MM.1S (cell line): ENCODE results near the gene MYH6.

ENCODE experiments used
- DNase-seq: peaks from one replicate; pipeline ENCODE4 v3.0.0-alpha.2; 2015
- H2AFZ ChIP-seq: fragments of 300-600 bp; sonication (generic); 2 replicates; pipeline ENCODE4 v1.6.0; 2016; ENCODE audit warnings: antibody characterized with exemption, low read length
- H3F3A ChIP-seq: fragments of 300-600 bp; sonication (generic); 2 replicates; pipeline ENCODE4 v1.6.1; 2016; ENCODE audit warnings: mild to moderate bottlenecking, antibody characterized with exemption, low read length, moderate library complexity, mixed read lengths; ENCODE audit not compliant: insufficient read depth
- H3K27ac ChIP-seq: fragments of 300-600 bp; sonication (generic); 2 replicates; pipeline ENCODE4 v1.5.1; 2016; ENCODE audit warnings: mild to moderate bottlenecking, low read length
- H3K27me3 ChIP-seq: fragments of 300-600 bp; sonication (generic); replicated peaks from 2 replicates; pipeline ENCODE4 v1.6.0; 2016; ENCODE audit warnings: low read length; ENCODE audit not compliant: insufficient read depth
- H3K36me3 ChIP-seq: fragments of 300-600 bp; sonication (generic); replicated peaks from 2 replicates; pipeline ENCODE4 v1.6.1; 2016; ENCODE audit warnings: mild to moderate bottlenecking, low read length, mixed read lengths; ENCODE audit not compliant: insufficient read depth
- H3K4me1 ChIP-seq: fragments of 300-600 bp; sonication (generic); 2 replicates; pipeline ENCODE4 v1.6.1; 2016; ENCODE audit warnings: low read length, mixed read lengths
- H3K4me2 ChIP-seq: fragments of 300-600 bp; sonication (generic); 2 replicates; pipeline ENCODE4 v1.6.0; 2016; ENCODE audit warnings: low read depth, low read length
- H3K4me3 ChIP-seq: fragments of 300-600 bp; sonication (generic); 2 replicates; pipeline ENCODE4 v1.5.1; 2016; ENCODE audit warnings: low read length, mixed read lengths
- H3K79me2 ChIP-seq: fragments of 300-600 bp; sonication (generic); 2 replicates; pipeline ENCODE4 v1.6.1; 2016; ENCODE audit warnings: mixed run types, low read length, mixed read lengths
- H3K9ac ChIP-seq: fragments of 300-600 bp; sonication (generic); 2 replicates; pipeline ENCODE4 v1.6.1; 2016; ENCODE audit warnings: low read length, mixed read lengths
- H3K9me2 ChIP-seq: fragments of 300-600 bp; sonication (generic); replicated peaks from 2 replicates; pipeline ENCODE4 v1.6.1; 2016; ENCODE audit warnings: mild to moderate bottlenecking, low read length, mixed read lengths; ENCODE audit not compliant: insufficient read depth
- H3K9me3 ChIP-seq: fragments of 300-600 bp; sonication (generic); replicated peaks from 2 replicates; pipeline ENCODE4 v1.6.1; 2016; ENCODE audit warnings: mild to moderate bottlenecking, low read length, mixed read lengths; ENCODE audit not compliant: insufficient read depth
- H4K20me1 ChIP-seq: fragments of 300-600 bp; sonication (generic); 2 replicates; pipeline ENCODE4 v1.6.1; 2016; ENCODE audit warnings: mild to moderate bottlenecking, low read length, moderate library complexity, mixed read lengths; ENCODE audit not compliant: insufficient read depth
- EZH2 ChIP-seq: fragments of 300-600 bp; sonication (generic); optimal IDR thresholded peaks from 2 replicates; pipeline ENCODE3; 2017; ENCODE audit warnings: low read depth, mild to moderate bottlenecking, antibody characterized with exemption, low read length, mixed read lengths
- EZH2phosphoT487 ChIP-seq: fragments of 300-600 bp; sonication (generic); IDR thresholded peaks from 2 replicates; pipeline ENCODE4 v1.6.1; 2018; ENCODE audit warnings: antibody characterized with exemption, low read length
- TF ChIP-seq, protein P1 (sequence below): fragments of 300-600 bp; sonication (generic); IDR thresholded peaks from 2 replicates; pipeline ENCODE4 v1.5.1; 2016; ENCODE audit warnings: antibody characterized with exemption, low read length, mixed read lengths

MYH6 gene

GRCh38 chr14:23399136-23399535, 8.9 kb downstream of the MYH6 start:
- Histone ChIP-seq H4K20me1 (no peaks in the 10 kb centered on the region), H3K9me3 (no peaks in the 10 kb centered on the region), H2AFZ (no peak overlapping the region), H3K4me3 (no peak overlapping the region), H3K4me1 (no peaks in the 10 kb centered on the region), H3F3A (no peaks in the 10 kb centered on the region), H3K79me2 (no peaks in the 10 kb centered on the region), H3K9me2 (no peaks in the 10 kb centered on the region), H3K27me3 (peaks cover 9% of the 10 kb centered on the region), H3K4me2 (no peak overlapping the region), H3K27ac (no peak overlapping the region), H3K36me3 (no peaks in the 10 kb centered on the region), H3K9ac (no peak overlapping the region)
- no peak for DNase-seq
- TF ChIP-seq, protein P1, sequence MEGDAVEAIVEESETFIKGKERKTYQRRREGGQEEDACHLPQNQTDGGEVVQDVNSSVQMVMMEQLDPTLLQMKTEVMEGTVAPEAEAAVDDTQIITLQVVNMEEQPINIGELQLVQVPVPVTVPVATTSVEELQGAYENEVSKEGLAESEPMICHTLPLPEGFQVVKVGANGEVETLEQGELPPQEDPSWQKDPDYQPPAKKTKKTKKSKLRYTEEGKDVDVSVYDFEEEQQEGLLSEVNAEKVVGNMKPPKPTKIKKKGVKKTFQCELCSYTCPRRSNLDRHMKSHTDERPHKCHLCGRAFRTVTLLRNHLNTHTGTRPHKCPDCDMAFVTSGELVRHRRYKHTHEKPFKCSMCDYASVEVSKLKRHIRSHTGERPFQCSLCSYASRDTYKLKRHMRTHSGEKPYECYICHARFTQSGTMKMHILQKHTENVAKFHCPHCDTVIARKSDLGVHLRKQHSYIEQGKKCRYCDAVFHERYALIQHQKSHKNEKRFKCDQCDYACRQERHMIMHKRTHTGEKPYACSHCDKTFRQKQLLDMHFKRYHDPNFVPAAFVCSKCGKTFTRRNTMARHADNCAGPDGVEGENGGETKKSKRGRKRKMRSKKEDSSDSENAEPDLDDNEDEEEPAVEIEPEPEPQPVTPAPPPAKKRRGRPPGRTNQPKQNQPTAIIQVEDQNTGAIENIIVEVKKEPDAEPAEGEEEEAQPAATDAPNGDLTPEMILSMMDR: no peak
- TF ChIP-seq EZH2 (no peak), EZH2phosphoT487 (no peak)

GRCh38 chr14:23398348-23398747, 9.7 kb downstream of the MYH6 start:
- no peak for DNase-seq
- H3K9me2 ChIP-seq: no peaks in the 10 kb centered on the region
- no peak for TF ChIP-seq EZH2phosphoT487
- TF ChIP-seq EZH2: no peak
- TF ChIP-seq, protein P1: no peak
- no peak overlapping the region for H3K9ac ChIP-seq
- H2AFZ ChIP-seq: no peak overlapping the region
- H4K20me1 ChIP-seq: no peaks in the 10 kb centered on the region
- no peak overlapping the region for H3K27ac ChIP-seq
- no peaks in the 10 kb centered on the region for H3K9me3 ChIP-seq
- peaks cover 1% of the 10 kb centered on the region for H3K27me3 ChIP-seq
- H3K4me1 ChIP-seq: no peaks in the 10 kb centered on the region
- H3K4me3 ChIP-seq: no peak overlapping the region
- no peaks in the 10 kb centered on the region for H3K79me2 ChIP-seq
- no peak overlapping the region for H3K4me2 ChIP-seq
- no peaks in the 10 kb centered on the region for H3K36me3 ChIP-seq
- no peaks in the 10 kb centered on the region for H3F3A ChIP-seq

DNA sequence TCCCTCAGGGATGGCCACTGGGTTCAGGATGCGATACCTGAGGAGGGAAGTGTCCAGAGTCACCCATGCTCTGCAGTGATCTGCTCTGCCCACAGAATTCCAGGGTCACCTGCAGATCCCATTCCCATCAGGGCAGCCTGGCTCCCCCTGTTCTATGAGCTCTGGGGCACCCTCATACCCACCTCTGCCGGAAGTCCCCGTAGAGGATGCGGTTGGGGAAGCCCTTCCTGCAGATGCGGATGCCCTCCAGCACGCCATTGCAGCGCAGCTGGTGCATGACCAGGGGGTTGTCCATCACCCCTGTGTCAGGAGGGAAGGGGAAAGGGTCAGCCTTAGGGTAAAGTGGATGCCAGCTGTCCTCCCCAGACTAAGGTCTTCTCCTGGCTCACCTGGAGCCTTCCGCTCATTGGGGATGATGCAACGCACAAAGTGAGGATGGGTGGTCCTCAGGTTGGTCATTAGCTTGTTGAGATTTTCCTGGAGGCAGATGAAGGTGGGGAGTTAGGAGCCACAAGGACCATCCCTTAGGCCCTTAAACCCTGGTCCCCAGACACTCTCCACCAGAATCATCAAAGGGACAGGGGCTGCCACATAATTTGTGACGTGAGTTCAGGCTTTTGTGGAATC, 11.2 kb downstream of the MYH6 start:
- no peak overlapping the region for H3K9ac ChIP-seq
- no peaks in the 10 kb centered on the region for H3K79me2 ChIP-seq
- H3K4me3 ChIP-seq: no peak overlapping the region
- H3K4me1 ChIP-seq: no peaks in the 10 kb centered on the region
- no peak overlapping the region for H3K4me2 ChIP-seq
- H2AFZ ChIP-seq: no peak overlapping the region
- peaks cover 4% of the 10 kb centered on the region for H3K27me3 ChIP-seq
- TF ChIP-seq EZH2: no peak
- TF ChIP-seq, protein P1: no peak
- TF ChIP-seq EZH2phosphoT487: no peak
- no peak overlapping the region for H3K27ac ChIP-seq
- H3K9me2 ChIP-seq: no peaks in the 10 kb centered on the region
- H3K36me3 ChIP-seq: no peaks in the 10 kb centered on the region
- DNase-seq: no peak
- no peaks in the 10 kb centered on the region for H3F3A ChIP-seq
- no peaks in the 10 kb centered on the region for H4K20me1 ChIP-seq
- H3K9me3 ChIP-seq: no peaks in the 10 kb centered on the region
